NCI-H2227 (cell line): ENCODE results near the gene OLFML3.

Experiments used
- DNase-seq: peaks from one replicate; lab custom pipeline; 2025; ENCODE audit not compliant: unreplicated experiment; lab: John Stamatoyannopoulos, UW

Gene OLFML3

GRCh38 chr1:113978863-113979702 is at the start of gene OLFML3:
Gene OLFML3, plus strand, starts transcription at chr1:113979474. Its CDS starts 43 bp downstream, at chr1:113979517.
- peak; percentile 87 for DNase-seq

- peak; percentile 60 for DNase-seq
Observed at GRCh38 chr1:113929750-113930498, 49.4 kb upstream of the OLFML3 start.

GRCh38 chr1:113930499-113931161 is 48.6 kb upstream of the OLFML3 start:
- DNase-seq = peak; percentile 86

- DNase-seq = no peak
Observed at GRCh38 chr1:113931451-113931851, 47.8 kb upstream of the OLFML3 start.

- no peak for DNase-seq
Observed at GRCh38 chr1:113934006-113934405, 45.3 kb upstream of the OLFML3 start.

GRCh38 chr1:113934511-113935055 is 44.7 kb upstream of the OLFML3 start:
- DNase-seq = no peak

- no peak for DNase-seq
Observed at GRCh38 chr1:113935176-113935575, 44.1 kb upstream of the OLFML3 start.

GRCh38 chr1:113935970-113936369 is 43.3 kb upstream of the OLFML3 start:
- no peak for DNase-seq

- no peak for DNase-seq
Observed at GRCh38 chr1:113937146-113937545, 42.1 kb upstream of the OLFML3 start.

GRCh38 chr1:113938192-113938591 is 41.1 kb upstream of the OLFML3 start:
- DNase-seq = no peak

GRCh38 chr1:113940365-113941244 is 38.7 kb upstream of the OLFML3 start:
- DNase-seq = no peak

- DNase-seq = peak; percentile 14
Observed at GRCh38 chr1:113941245-113941559, 38.1 kb upstream of the OLFML3 start.

GRCh38 chr1:113942527-113942926 is 36.7 kb upstream of the OLFML3 start:
- no peak for DNase-seq

- no peak for DNase-seq
Observed at GRCh38 chr1:113943028-113943811, 36.1 kb upstream of the OLFML3 start.

GRCh38 chr1:113945329-113945728 is 33.9 kb upstream of the OLFML3 start:
- DNase-seq = no peak

- DNase-seq = no peak
Observed at GRCh38 chr1:113946112-113946511, 33.2 kb upstream of the OLFML3 start.

GRCh38 chr1:113946678-113947387 is 32.4 kb upstream of the OLFML3 start:
- peak; percentile 10 for DNase-seq

GRCh38 chr1:113947388-113948107 is 31.7 kb upstream of the OLFML3 start:
- DNase-seq = no peak
